IPS-15b (cell line): ENCODE results near the gene CLEC2L.

Experiments
- H3K27me3 ChIP-seq: one replicate; pipeline ENCODE4 v1.6.1; 2013; ENCODE audit warnings: low read length; ENCODE audit not compliant: control insufficient read depth, insufficient read depth
- H3K36me3 ChIP-seq: one replicate; pipeline ENCODE4 v1.6.1; 2013; ENCODE audit warnings: low read length; ENCODE audit not compliant: control insufficient read depth, insufficient read depth
- H3K4me1 ChIP-seq: one replicate; pipeline ENCODE4 v1.6.1; 2013; ENCODE audit warnings: mild to moderate bottlenecking, low read length; ENCODE audit not compliant: control insufficient read depth, insufficient read depth
- H3K4me3 ChIP-seq: one replicate; pipeline ENCODE4 v1.5.1; 2013; ENCODE audit warnings: low read depth, low read length
- H3K9ac ChIP-seq: one replicate; pipeline ENCODE4 v1.6.1; 2013; ENCODE audit warnings: low read depth, mild to moderate bottlenecking, low read length
- H3K9me3 ChIP-seq: one replicate; pipeline ENCODE4 v1.6.1; 2013; ENCODE audit warnings: mild to moderate bottlenecking, low read length; ENCODE audit not compliant: control insufficient read depth, insufficient read depth

The CLEC2L gene

DNA sequence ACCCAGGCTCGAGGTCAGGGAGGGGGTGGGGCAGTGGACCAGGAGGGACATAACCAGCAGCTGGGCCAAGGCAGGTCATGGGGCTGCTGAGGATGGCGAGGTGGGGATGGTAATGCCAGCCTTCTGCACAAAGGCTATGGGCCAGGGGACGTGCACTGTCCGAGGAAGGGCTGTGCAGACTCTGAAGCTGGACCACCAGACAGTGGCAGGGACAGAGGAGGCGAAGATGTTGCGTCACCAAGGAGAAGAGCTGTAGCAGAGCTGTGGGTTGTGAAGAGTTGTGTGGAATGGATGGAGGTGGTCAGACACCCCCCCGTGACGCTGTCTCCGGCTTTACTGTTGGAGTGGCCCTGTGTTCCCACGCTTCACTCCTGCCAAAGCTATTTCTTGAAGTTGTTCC lies 1.8 kb downstream of the CLEC2L start:
- Histone ChIP-seq H3K9ac (no peak overlapping the region), H3K27me3 (peaks cover 36% of the 10 kb centered on the region), H3K36me3 (no peaks in the 10 kb centered on the region), H3K4me3 (no peak overlapping the region), H3K9me3 (no peaks in the 10 kb centered on the region), H3K4me1 (no peaks in the 10 kb centered on the region)

DNA sequence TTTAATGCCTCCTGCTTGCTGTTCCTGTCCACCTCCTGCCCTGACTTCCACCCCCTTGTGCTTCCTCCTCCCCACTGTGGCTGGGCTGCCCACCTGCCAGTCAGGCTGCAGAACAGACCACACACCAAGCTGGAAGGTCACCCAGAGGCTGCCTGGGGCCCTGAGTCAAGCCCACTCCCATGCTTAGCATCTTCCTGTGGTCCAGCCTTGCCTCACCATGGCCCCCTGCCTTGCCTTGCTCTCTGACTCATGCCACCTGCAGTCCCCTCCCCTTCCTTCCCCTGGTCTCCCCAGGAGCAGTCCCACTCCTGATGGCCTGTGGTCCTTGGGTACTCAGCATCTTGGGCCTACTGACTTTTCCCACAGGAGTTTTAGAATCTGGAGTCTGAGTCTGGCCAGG lies 2.3 kb downstream of the CLEC2L start:
- Histone ChIP-seq H3K4me1 (no peaks in the 10 kb centered on the region), H3K36me3 (no peaks in the 10 kb centered on the region), H3K9me3 (no peaks in the 10 kb centered on the region), H3K4me3 (no peak overlapping the region), H3K9ac (no peak overlapping the region), H3K27me3 (peaks cover 36% of the 10 kb centered on the region)

DNA sequence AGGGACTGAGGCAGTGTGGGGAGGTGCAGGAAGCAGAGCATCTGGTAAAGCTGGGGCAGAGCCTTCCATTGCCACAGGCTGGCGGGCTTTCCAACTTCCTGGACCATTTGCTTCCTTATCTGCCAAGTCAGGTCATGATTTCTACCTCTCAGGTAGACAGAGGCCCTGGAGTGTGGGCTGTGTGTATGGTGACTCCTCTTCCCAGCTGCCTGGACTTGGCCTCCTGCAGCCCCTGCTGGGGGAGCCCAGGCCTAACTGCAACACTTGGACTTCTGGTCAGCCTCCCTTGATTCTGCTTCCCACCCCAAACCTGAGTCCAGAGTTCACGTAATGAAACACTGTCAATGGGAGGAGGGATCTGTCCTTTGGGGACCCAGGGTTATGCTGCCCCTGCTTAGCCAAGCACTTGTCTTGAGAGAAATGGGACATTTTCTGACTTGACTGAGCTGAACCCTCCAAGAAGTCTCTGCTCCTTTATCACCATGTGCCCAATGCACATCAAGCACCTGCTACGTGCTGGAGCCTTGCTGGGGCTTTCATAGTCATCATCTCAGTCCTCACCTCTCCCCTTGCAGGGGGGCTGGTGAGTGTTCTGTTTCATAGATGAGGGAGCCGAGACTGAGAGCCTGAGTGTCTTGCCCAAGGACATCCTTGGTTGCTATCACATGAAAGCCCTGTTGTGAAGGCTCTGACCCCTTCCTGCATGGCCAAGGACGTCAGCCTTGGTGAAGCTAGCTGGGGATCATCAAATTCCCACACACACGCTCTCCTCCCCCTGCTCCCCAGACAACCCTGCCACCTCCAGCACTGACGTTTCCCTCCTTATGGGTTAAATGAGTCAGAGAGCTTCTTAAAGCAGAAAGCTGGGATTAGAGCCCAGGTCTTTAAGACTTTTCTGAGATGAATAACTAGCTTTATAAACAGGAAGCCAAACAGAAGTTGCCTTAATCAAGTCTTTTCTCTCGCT lies 3.4 kb downstream of the CLEC2L start:
- Histone ChIP-seq H3K4me1 (no peaks in the 10 kb centered on the region), H3K27me3 (peaks cover 27% of the 10 kb centered on the region), H3K4me3 (no peak overlapping the region), H3K9ac (no peak overlapping the region), H3K9me3 (no peaks in the 10 kb centered on the region), H3K36me3 (no peaks in the 10 kb centered on the region)

DNA sequence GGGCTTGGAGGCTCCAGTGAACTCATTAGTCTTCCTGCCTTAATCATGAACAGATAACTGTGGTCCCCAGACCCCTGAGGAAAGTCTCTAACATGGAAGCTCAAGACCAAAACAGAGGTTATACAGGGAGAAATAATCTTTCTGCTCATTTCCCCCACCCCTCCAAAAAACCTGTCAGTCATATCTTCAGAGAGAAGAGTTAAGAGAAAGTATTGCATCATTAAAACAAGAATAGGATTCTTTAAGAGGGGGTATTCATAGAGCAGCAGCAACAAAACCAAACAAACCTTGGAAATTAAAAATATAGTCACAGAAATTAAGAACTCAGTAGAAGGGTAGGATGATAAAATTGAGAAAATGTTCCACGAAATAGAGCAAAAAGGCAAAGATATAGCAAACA lies 7.6 kb downstream of the CLEC2L start:
- Histone ChIP-seq H3K27me3 (no peaks in the 10 kb centered on the region), H3K9ac (no peak overlapping the region), H3K4me3 (no peak overlapping the region), H3K4me1 (no peaks in the 10 kb centered on the region), H3K9me3 (no peaks in the 10 kb centered on the region), H3K36me3 (no peaks in the 10 kb centered on the region)

DNA sequence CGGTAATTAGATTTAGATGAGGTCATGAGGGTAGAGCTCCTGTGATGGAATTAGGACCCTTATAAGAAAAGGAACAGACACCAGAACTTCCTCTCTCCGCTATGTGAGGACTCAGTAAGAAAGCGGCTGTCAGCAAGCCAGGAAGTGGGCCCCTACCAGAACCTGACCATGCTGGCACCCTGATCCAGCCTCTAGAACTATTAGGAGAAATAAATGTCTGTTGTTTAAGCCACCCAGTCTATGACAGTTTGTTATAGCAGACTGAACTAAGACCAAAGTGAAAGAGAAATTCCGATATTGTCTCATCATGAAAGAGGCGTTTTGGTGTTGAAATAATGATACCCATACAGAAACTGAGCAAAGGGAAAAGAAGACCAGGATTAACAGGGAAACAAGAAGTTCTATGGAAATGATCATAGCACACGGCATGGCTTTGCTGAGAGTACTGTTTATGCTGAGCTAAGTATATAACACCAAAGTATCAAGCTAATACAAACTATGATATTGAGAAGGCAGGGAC lies 9.2 kb downstream of the CLEC2L start:
- no peaks in the 10 kb centered on the region for H3K36me3 ChIP-seq
- H3K9me3 ChIP-seq = no peaks in the 10 kb centered on the region
- H3K4me1 ChIP-seq = no peaks in the 10 kb centered on the region
- no peaks in the 10 kb centered on the region for H3K27me3 ChIP-seq
- no peak overlapping the region for H3K9ac ChIP-seq
- H3K4me3 ChIP-seq = no peak overlapping the region

DNA sequence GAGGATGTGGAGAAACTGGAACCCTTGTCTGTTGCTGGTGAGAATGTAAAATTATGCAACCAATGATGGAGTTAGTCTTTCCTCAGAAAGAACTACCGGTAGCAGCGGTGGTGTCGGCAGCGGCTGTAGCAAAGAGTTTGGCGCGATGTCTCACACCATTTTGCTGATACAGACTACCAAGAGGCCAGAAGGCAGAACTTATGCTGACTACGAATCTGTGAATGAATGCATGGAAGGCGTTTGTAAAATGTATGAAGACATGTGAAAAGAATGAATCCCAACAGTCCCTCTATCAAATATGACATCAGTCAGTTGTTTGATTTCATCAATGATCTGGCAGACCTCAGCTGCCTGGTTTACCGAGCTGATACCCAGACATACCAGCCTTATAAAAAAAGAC lies 10.6 kb downstream of the CLEC2L start:
- no peaks in the 10 kb centered on the region for H3K4me1 ChIP-seq
- no peaks in the 10 kb centered on the region for H3K36me3 ChIP-seq
- no peaks in the 10 kb centered on the region for H3K27me3 ChIP-seq
- no peak overlapping the region for H3K9ac ChIP-seq
- no peak overlapping the region for H3K4me3 ChIP-seq
- H3K9me3 ChIP-seq = no peaks in the 10 kb centered on the region

DNA sequence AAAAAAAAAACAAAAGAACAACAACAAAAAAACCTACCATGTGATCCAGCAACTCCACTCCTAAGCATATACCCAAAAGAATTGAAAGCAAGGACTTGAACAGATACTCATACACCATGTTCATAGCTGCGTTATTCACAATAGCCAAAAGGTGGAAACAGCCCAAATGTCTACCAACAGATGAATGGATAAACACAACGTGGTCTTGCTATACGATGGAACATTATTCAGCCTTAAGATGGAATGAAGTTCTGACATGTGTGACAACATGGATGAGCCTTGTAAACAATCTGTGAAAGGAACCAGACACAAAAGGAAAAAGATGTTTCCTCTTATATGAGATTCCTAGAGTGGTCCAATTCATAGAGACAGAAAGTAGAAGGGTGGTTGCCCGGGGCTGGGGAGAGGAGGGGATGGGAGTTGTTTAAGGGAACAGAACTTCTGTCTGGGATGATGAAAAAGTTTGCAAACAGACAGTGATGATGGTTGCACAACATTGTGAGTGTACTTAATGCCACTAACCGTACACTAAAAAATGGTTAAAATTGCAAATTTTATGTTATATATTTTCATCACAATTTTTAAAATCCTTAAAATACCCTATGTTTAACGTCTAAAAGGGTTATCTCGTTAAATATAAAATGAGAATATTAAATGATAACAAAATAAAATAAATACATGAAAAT lies 11.6 kb downstream of the CLEC2L start:
- H3K4me3 ChIP-seq = no peak overlapping the region
- no peaks in the 10 kb centered on the region for H3K27me3 ChIP-seq
- no peaks in the 10 kb centered on the region for H3K4me1 ChIP-seq
- no peak overlapping the region for H3K9ac ChIP-seq
- no peaks in the 10 kb centered on the region for H3K9me3 ChIP-seq
- H3K36me3 ChIP-seq = no peaks in the 10 kb centered on the region

DNA sequence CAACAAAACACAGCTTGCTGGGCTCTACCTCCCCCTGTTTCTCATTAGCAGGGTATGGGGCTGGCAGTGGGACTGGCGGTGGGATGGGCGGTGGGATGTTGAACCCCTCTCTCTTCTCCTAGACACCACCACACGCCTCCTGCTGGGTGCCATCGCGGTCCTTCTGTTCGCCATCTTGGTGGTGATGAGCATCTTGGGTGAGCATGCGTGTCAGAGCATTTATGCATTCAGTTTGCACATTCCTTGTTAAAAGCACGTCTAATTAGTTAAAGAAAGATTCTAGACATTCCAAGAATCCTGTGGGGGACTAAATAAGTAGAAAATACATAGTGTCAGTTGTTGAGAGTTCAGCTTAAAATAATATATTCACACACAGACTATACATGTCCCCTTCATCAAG lies 12.7 kb downstream of the CLEC2L start:
- Histone ChIP-seq H3K9ac (no peak overlapping the region), H3K36me3 (no peaks in the 10 kb centered on the region), H3K27me3 (no peaks in the 10 kb centered on the region), H3K4me1 (no peaks in the 10 kb centered on the region), H3K9me3 (no peaks in the 10 kb centered on the region), H3K4me3 (no peak overlapping the region)

DNA sequence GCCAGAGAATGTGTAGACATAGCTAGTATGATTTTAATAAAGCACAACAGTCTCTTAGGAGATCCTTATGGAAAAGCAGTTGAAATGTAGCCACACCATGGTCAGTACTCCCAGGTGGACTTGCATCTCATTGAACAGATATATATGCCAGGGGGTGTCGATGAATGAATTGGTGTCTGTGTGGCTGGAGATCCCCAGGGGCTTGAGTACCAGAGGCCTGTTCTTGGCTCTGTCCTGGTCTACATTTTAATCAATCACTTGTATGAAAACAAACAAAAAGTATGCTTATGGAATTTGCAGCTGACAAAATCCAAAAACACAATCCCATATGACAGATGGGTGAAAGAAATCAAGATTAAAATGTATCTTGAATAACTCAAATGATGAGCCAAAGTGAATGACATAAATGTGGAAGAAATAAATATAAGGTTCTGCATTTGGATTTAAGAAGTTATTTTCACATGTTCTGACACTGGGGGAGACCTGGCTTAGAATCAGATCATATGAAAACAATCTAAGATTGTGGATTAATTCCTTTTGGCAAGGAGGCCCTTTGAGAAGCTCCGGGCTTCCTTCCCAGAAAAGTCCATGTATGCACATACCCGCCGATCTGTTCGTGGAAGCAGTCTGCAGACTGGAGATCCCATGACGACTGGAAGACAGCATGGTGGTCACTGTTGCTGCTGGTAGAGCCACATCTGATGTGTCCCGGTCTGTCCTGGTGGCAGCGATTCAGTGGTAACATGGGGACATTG lies 15.6 kb downstream of the CLEC2L start:
- H3K27me3 ChIP-seq = no peaks in the 10 kb centered on the region
- H3K4me3 ChIP-seq = no peak overlapping the region
- H3K36me3 ChIP-seq = no peaks in the 10 kb centered on the region
- no peaks in the 10 kb centered on the region for H3K9me3 ChIP-seq
- H3K4me1 ChIP-seq = peaks cover 2% of the 10 kb centered on the region
- no peak overlapping the region for H3K9ac ChIP-seq

DNA sequence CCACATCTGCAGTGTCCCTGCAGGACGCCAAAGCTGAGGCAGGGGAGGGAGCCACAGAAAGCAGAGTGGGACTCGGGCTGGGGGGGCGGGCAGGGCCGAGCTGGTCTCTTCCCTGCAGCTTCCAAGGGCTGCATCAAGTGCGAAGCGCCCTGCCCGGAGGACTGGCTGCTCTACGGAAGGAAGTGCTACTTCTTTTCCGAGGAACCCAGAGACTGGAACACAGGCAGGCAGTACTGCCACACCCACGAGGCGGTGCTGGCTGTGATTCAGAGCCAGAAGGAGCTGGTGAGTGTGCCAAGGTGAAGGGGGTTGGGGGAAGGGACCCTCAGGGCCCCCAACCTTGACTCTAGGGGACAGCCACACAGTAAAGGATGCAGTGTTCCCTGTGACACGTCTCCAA lies 16.7 kb downstream of the CLEC2L start:
- Histone ChIP-seq H3K9me3 (no peaks in the 10 kb centered on the region), H3K4me1 (peaks cover 2% of the 10 kb centered on the region), H3K27me3 (no peaks in the 10 kb centered on the region), H3K4me3 (no peak overlapping the region), H3K9ac (no peak overlapping the region), H3K36me3 (no peaks in the 10 kb centered on the region)

DNA sequence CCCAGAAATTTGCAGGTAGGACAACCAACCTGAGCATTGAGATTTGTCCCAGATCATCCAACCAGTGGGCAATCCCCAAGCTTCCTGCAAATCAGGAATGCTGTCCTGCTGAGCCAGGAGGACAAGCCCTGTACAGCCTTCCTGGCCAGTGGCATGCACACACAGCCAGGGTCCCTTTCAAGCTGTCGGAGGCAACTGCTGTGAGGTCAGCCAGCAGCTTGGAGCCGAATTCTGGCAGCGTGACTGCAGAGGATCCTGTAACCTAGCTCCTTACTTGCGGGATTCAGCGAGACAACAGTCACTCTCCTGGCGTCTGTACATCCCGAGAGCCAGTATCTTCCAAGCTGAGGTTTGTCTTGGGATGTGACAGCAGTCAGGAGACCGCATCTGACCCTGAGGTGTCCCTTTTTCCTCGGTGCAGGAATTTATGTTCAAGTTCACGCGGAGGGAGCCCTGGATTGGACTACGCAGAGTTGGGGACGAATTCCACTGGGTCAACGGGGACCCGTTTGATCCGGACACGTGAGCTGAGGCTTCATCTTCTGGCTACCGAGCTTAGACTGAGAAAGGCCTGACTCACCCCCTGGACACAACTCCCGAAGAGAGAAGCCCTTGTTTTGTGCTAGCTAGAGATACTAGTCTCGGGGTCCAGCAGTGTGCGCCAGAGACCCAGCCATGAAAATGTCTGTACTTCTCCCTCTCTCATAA lies 18.3 kb downstream of the CLEC2L start:
- Histone ChIP-seq H3K4me3 (no peak overlapping the region), H3K4me1 (peaks cover 2% of the 10 kb centered on the region), H3K9me3 (no peaks in the 10 kb centered on the region), H3K36me3 (no peaks in the 10 kb centered on the region), H3K27me3 (no peaks in the 10 kb centered on the region), H3K9ac (no peak overlapping the region)
